Stomach (tissue), 4 donors: ENCODE results near the gene RNLS.

Source experiments
- CTCF ChIP-seq, 7 experiments: fragments of 450-650 bp in 4 of 7; fragments of 200-600 bp in 3 of 7; sonication (generic) in 3 of 7; IDR thresholded peaks; one replicate each; pipeline ENCODE4 v1.5.1; 2016 to 2019; ENCODE audit warnings: antibody characterized with exemption in 7 of 7, control low read depth in 2 of 7, mild to moderate bottlenecking in 1 of 7
- EP300 ChIP-seq: sonication (generic); formaldehyde crosslinking; IDR thresholded peaks from one replicate; pipeline ENCODE4 v1.6.1; 2017; ENCODE audit warnings: antibody characterized with exemption
- POLR2A ChIP-seq, 4 donors: fragments of 450-650 bp; IDR thresholded peaks; one replicate each; pipeline ENCODE4 v1.6.1; 2016; ENCODE audit warnings: antibody characterized with exemption in 4 of 4, control low read depth in 2 of 4, mild to moderate bottlenecking in 1 of 4, moderate library complexity in 1 of 4

GRCh38 chr10:88232983-88233543, 350.1 kb downstream of the RNLS start:
- TF ChIP-seq CTCF (IDR thresholded peaks at IDR 0.05) (no peak), EP300 (no peak), POLR2A (IDR thresholded peaks at IDR 0.05) (no peak)
